ENCODE data around the gene ACSL6.

DNA sequence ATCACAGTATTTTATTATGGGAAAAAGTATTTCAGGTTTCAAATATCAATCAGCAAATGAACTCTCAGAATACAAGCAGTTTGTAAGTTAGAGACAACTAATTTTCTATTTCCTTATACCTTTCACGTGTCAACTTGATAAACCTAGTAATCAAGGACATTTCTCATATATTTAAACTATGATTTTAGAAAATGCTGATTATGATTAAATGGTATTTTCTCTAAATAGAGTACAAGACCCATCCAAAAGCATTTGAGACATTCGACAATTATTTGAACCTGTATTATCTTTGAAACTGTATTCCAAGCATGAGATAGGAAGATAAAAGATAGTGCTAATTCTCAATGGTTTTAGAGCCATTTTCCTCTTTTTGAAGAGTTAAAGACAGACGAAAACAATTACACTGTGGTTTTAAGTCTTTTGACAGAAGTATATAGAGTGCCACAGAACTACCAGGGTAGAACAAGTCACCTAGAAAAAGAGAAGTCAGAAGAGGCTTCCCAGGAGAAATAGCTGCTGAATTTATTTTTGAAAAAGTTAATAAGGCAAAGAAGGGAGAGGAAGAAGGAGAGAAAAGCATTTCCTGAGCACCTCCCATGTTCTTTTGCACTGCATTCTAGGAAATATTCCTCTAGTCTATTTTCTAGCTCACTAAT lies 71.6 kb downstream of the ACSL6 start:
- TF ChIP-seq, protein P1, sequence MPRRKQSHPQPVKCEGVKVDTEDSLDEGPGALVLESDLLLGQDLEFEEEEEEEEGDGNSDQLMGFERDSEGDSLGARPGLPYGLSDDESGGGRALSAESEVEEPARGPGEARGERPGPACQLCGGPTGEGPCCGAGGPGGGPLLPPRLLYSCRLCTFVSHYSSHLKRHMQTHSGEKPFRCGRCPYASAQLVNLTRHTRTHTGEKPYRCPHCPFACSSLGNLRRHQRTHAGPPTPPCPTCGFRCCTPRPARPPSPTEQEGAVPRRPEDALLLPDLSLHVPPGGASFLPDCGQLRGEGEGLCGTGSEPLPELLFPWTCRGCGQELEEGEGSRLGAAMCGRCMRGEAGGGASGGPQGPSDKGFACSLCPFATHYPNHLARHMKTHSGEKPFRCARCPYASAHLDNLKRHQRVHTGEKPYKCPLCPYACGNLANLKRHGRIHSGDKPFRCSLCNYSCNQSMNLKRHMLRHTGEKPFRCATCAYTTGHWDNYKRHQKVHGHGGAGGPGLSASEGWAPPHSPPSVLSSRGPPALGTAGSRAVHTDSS (tag by site-specific recombination; IDR thresholded peaks at IDR 0.05), result no peak
- no peak for TF ChIP-seq ZSCAN30 (tag by site-specific recombination; IDR thresholded peaks at IDR 0.05)

Data from HEK293 (cell line).